Left ventricle myocardium inferior (tissue), 1 donor: ENCODE measurements around the gene USP43. TPM values are rescaled to one million over a fixed set of nuclear protein-coding genes. Genes with fewer than 3 reads are reported as not detected.

ENCODE experiments used
- DNase-seq: peaks from one replicate; pipeline ENCODE4 v3.0.0-alpha.2; 2020
- H3K27ac ChIP-seq: fragments of 200-600 bp; replicated peaks from 2 replicates; pipeline ENCODE4 v1.8.0; 2021
- H3K27me3 ChIP-seq: fragments of 200-600 bp; 2 replicates; pipeline ENCODE4 v1.8.0; 2021; ENCODE audit warnings: low read depth
- H3K36me3 ChIP-seq: fragments of 200-600 bp; 2 replicates; pipeline ENCODE4 v1.8.0; 2021
- H3K4me1 ChIP-seq: fragments of 200-600 bp; 2 replicates; pipeline ENCODE4 v1.8.0; 2021
- H3K4me3 ChIP-seq: fragments of 200-600 bp; 2 replicates; pipeline ENCODE4 v1.8.0; 2021; ENCODE audit warnings: mild to moderate bottlenecking, moderate library complexity
- H3K9me3 ChIP-seq: fragments of 200-600 bp; replicated peaks from 2 replicates; pipeline ENCODE4 v1.8.0; 2021
- CTCF ChIP-seq: fragments of 200-600 bp; IDR thresholded peaks from 2 replicates; pipeline ENCODE4 v1.8.0; 2021; ENCODE audit warnings: antibody characterized with exemption, mild to moderate bottlenecking, borderline replicate concordance
- intact Hi-C: fragments of 100-400 bp; cut with micrococcal nuclease; formaldehyde crosslinking; loops from one replicate; pipeline ENCODE4 v1.11.0; 2022
- total RNA-seq: library from RNA; stranded (reverse); fragmentation: NEBNext Ultra II Directional; extraction: Animal tissue kit (Norgen Biotek cat#: 25700); gene quantifications from one replicate; pipeline ENCODE4 v1.2.1, GENCODE V29; 2021
- donor health status: DM: no; HTN: yes; CAD: no; lungs with severe emphysema.

The USP43 gene
- total RNA-seq, 1 donor from 2014 or later, result 0.08 TPM

GRCh38 chr17:9612006-9612405 lies 33.3 kb upstream of the USP43 start:
- Histone ChIP-seq H3K4me1 (no peaks in the 10 kb centered on the region), H3K27ac (no peak overlapping the region), H3K4me3 (no peak overlapping the region), H3K9me3 (peaks cover 4% of the 10 kb centered on the region), H3K27me3 (peaks cover 9% of the 10 kb centered on the region), H3K36me3 (no peaks in the 10 kb centered on the region)
- no peak for DNase-seq
- TF ChIP-seq CTCF, result no peak
- intact Hi-C loops, result no loop called here

DNA sequence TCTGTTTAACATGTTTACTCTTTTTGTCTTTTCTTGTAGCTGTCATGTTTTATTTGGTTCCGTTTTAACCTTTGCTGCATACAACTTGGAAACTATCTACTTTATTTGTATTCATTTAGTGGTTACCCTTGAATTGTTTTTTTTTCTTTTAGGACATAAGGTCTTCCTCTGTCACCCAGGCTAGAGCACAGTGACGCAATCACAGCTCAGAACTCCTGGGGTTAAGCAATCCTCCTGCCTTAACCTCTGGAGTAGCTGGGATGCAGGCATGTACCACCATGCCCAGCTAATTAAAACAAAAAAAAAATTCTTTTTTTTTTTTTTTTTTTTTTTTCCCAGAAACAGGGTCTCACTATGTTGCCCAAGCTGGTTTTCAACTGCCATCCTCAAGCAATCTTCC lies 29.8 kb upstream of the USP43 start:
- Histone ChIP-seq H3K36me3 (no peaks in the 10 kb centered on the region), H3K27ac (no peak overlapping the region), H3K9me3 (peaks cover 4% of the 10 kb centered on the region), H3K4me1 (no peaks in the 10 kb centered on the region), H3K27me3 (no peaks in the 10 kb centered on the region), H3K4me3 (no peak overlapping the region)
- TF ChIP-seq CTCF, result no peak
- DNase-seq, result no peak
- intact Hi-C loops, result no loop called here

GRCh38 chr17:9622961-9623360 lies 22.4 kb upstream of the USP43 start:
- no peak for TF ChIP-seq CTCF
- H3K4me3 ChIP-seq, result no peak overlapping the region
- peaks cover 41% of the 10 kb centered on the region for H3K9me3 ChIP-seq
- no peak overlapping the region for H3K27ac ChIP-seq
- no peaks in the 10 kb centered on the region for H3K27me3 ChIP-seq
- no peaks in the 10 kb centered on the region for H3K36me3 ChIP-seq
- intact Hi-C loops, result no loop called here
- H3K4me1 ChIP-seq, result no peaks in the 10 kb centered on the region
- DNase-seq, result no peak

DNA sequence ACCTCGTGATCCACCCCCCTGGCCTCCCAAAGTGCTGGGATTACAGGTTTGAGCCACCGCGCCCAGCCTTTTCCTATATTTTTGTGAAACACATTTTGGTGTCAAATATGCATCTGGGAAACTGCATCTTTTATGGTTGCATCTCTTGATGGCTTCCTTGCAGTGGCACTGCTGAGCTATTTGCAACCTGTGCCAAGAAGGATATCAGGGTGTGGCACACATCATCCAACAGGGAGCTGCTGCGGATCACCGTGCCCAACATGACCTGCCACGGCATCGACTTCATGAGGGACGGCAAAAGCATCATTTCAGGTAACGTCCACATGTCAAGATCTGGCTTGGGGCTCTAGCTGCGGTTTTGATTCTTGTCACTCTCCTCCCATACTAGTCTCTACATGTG lies 16.8 kb upstream of the USP43 start:
- TF ChIP-seq CTCF, result no peak
- Histone ChIP-seq H3K27me3 (peaks cover 4% of the 10 kb centered on the region), H3K4me3 (no peak overlapping the region), H3K27ac (no peak overlapping the region), H3K4me1 (no peaks in the 10 kb centered on the region), H3K9me3 (peaks cover 24% of the 10 kb centered on the region), H3K36me3 (no peaks in the 10 kb centered on the region)
- intact Hi-C loops, result no loop called here
- no peak for DNase-seq

- intact Hi-C loops, result no loop called here
- Histone ChIP-seq H3K9me3 (no peaks in the 10 kb centered on the region), H3K27ac (no peak overlapping the region), H3K4me1 (no peaks in the 10 kb centered on the region), H3K4me3 (no peak overlapping the region), H3K27me3 (peaks cover 25% of the 10 kb centered on the region), H3K36me3 (no peaks in the 10 kb centered on the region)
- no peak for TF ChIP-seq CTCF
- DNase-seq, result no peak
These were observed 12.6 kb upstream of the USP43 start for GRCh38 chr17:9632741-9633140.

DNA sequence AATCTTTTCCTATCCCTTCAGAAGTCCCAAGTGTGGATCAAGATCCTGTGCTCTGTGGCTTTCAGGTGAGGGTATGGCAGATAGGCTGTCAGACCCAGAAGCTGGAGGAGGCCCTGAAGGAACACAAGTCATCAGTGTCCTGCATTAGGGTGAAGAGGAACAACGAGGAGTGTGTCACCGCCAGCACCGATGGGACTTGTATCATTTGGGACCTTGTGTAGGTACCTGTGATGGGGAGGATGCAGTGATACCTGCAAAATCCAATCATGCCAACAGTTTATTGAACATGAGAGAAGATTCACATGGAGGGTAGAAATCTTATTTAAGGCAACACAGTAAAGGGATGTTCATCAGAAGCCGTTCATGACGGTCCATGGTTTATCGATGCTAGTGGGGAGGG lies 10.0 kb upstream of the USP43 start:
- peaks cover 46% of the 10 kb centered on the region for H3K27me3 ChIP-seq
- no peak overlapping the region for H3K4me3 ChIP-seq
- no peak for DNase-seq
- no peak overlapping the region for H3K27ac ChIP-seq
- H3K36me3 ChIP-seq, result no peaks in the 10 kb centered on the region
- H3K9me3 ChIP-seq, result peaks cover under 1% of the 10 kb centered on the region
- H3K4me1 ChIP-seq, result no peaks in the 10 kb centered on the region
- no peak for TF ChIP-seq CTCF
- intact Hi-C loops, result no loop called here
